NCI-H446 (cell line): ENCODE measurements around the gene PIMREG.

Experiments used
- DNase-seq, 2 experiments: peaks; one replicate each; lab custom pipeline; 2025; lab: John Stamatoyannopoulos, UW

PIMREG gene

DNA sequence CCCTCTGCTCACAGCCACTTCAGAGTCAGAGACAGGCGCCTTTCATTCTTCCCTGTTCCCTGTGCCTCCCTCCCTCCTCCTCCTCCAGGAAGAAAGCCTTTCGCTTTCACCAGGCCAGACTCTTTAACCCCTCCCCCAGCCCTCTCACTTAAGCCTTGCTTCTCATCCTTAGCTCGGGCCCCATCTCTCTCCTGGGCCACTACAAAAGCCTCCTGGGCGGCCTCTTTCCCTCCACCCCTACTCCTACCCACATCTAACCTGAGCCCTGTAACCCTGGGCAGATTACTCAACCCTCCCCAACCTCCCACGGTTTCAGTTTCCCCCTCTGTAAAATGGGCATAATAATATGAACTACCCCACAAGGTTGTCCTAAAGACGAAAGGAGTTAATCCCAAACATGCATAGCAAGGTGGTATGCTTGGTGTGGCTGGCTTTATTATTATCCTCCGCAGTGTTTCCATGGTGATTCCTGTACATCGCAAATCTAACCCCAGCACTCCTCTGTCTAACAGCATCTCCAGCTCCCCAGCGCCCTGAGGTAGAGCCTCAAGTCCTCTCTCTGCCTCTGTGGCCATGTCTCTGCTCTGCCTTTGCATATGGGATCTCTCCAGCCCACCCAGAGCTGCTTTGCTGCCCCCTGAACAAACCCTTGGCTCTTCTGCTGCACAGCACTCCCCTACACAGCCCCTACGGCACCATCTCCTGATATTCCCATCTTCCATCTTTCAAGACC is 17.7 kb downstream of the PIMREG start:
- no peak for DNase-seq

DNA sequence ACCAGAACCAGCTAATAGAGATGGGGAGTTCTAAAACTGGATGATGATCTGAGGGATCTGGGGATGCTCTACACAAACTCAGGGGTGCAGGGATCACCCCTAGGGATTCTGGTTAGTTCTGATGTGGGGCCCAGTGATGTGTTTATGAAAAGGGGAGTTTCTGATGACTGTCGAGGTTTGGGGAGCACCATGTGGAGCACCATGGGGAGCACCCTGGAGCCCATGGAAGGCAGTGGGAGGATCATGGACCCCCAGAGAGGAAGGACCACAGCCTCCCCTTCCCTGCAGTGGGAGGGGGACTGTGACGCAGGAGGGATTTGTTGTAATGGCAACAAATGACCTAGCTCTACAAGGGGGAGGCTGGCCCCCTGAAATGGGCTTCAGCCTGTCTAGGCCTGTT is 18.4 kb downstream of the PIMREG start:
- DNase-seq, result no peak

DNA sequence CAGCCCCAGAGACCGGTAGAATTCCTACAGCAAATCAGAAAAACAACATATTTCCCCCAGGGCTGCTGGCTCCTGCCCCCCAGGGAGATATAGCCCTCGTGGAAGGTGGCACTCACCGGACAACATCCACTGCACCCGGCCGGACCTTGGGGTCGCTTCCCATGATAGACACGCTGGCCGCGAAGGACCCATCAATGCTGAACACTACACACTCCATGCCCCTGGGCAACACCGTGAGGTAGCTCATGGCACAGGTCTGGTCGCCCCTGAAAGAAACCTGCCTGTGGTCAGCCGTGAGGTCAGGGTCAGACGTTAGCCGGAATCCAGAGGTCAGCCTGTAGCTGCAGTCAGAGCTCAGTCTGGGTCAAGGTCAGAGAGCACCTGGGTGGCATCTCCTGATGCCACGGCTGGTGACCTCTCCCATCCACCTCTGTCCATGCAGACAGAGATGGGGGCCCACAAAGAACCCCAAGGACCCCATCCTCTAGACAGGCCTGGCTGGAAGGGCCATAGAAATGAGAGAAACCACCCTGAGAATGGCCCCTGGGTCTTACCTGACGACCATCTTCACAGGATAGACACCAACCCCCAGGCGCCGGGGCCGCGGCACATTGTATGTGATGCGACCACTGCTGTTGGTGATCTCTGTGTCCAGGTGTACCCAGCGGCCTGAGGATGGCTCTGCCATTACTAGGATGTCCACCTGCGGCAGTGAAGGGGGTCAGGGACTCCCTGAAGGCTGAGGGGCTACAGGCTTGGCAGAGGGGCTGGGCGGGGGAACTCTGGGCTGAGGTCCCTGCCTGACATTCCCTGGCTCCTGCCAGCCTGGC is 19.6 kb downstream of the PIMREG start:
- no peak for DNase-seq

DNA sequence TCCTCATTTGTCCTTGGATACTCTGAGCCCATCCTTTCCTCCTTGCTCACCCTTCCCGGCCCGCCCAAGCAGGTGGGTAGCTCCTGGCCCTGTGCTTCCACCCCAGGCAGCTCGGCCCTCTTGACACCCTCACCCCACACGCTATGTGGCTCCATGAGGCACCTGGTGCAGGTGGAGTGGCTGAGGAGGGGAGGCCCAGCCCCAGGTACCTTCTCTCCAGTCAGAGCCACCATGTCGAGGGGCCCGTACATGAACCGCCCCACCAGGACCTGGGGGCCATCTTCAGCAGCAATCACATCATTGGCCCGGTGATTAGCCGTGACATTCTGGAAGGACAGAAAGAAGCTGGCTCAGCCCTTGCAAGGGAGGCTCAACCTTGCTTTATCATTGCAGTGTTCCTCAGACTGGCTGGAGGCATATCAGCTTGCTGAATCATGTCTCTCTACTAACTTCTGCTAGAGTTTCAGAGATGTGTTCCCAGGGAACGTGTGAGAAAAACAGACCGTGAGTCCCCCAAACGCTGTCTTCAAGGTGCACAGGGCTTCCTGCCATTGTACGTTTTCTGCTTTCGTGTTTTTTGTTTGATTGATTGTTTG is 20.3 kb downstream of the PIMREG start:
- DNase-seq, result no peak

- DNase-seq, result no peak
These were observed 21.1 kb downstream of the PIMREG start for GRCh38 chr17:6465206-6466003.

DNA sequence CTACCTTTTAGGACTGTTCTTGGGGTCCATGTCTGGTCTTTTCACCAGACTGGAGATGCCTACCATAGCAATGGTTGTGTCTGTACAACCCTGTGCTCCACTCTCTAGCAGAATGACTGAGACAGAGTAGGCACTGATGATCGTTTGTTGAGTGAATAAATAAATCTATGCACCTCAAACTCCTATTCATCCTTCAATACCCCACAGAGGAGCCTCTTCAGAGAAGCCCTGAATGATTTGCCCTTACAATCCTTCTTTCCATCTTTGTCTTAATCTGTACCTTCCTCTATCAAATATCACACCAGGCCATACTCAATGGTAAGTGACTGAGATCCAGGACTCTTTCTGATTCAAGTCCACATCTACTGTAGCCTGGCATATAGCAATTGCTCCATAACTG is 23.3 kb downstream of the PIMREG start:
- DNase-seq, result no peak

DNA sequence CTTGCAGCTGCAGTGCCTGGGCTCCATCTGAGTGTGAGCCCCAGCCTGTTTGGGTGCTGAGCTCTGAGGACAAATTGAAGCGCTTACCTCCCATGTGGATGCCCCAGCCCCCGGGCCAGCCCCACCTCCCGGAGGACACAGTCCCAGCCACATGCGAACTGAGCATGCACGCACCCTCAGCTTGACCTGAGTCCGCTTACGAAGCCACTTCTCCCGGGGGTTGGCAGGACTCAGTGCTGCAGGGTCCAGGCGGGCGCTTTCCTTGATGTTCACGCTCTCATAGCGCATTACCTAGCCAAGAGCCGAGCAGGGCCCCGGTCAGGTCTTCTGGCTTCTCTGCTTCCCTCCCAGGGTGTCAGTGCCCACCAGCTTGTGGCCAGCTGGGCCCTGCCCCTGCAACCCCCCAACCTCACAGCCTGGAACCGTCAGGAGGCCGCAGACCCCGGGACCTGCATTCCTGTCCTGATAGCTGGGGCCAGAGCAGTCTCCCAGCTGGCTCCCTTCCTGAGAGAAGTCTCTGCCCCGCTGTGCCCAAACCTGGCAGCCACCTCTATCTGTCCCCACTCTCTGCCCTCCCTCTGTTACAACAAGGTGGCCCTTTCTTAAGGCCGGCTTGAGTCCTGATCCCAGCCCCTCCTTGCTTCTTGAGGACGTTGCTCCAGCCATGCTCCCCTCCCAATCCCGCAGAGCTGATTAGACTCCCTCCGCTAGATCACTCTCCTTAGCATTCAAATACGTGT is 24.0 kb downstream of the PIMREG start:
- no peak for DNase-seq

DNA sequence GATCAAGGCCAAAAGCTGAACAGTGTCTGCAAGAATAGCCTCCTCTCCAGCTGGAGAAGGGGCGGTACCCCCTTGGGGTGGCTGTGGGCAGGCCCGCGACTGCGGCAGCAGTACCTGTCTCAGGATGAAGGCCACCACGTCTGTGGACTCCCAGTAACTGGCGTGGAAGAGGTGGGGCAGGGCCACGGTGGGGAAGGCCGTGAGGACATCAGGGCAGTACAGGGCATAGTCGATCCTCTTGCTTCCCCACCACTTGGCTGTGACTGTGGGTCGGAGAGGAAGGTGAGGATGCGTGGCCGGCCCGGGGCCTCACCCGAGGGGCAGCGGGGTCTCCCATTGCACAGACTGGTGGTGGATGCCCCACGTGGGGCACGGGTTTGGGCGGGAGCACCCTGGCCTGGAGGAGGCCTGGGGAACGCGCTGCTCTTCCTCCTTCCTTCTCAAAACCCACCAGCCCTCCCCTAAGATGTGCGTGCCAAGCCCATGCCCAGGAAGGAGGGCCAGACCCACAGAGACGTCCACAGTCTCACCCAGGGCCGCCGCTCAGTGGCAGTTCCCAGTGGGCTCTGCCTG is 26.0 kb downstream of the PIMREG start:
- DNase-seq, result no peak

DNA sequence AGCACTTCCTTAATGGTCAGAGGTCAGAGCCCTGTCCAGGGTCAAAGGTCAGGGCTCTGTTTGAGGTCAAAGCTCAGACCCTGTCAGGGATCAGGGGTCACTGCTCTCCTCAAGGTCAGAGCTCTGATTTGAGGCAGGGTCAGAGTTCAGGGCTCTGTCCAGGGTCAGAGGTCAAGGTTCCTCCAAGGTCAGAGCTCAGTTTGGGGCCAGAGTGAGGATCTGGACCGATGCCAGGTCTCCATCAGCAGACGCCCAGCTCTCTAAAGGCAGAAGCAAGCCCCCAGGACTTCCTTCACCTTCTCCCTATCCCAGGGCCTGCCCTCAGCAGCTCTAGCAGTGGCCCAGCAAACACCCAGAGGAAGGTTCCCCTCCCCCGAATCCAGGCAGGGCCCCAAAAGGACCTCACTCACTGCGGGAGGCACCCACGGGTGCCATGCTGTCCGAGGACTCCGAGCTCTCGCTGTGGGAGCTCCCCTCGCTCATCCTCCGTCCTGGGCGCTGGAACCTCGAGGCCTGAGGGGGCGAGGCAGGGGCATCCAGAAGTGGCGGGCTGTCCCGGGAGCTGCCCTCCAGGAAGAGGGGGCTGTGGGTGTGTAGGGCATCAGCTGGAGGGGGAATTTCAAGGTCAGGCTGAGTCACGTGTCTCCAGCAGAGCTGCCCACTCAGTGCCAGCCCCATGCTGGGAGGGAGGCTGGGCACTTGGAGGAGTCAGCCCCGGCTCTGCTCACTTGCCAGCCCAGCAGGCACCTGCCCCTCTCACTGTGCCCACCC is 26.7 kb downstream of the PIMREG start:
- DNase-seq, result no peak

DNA sequence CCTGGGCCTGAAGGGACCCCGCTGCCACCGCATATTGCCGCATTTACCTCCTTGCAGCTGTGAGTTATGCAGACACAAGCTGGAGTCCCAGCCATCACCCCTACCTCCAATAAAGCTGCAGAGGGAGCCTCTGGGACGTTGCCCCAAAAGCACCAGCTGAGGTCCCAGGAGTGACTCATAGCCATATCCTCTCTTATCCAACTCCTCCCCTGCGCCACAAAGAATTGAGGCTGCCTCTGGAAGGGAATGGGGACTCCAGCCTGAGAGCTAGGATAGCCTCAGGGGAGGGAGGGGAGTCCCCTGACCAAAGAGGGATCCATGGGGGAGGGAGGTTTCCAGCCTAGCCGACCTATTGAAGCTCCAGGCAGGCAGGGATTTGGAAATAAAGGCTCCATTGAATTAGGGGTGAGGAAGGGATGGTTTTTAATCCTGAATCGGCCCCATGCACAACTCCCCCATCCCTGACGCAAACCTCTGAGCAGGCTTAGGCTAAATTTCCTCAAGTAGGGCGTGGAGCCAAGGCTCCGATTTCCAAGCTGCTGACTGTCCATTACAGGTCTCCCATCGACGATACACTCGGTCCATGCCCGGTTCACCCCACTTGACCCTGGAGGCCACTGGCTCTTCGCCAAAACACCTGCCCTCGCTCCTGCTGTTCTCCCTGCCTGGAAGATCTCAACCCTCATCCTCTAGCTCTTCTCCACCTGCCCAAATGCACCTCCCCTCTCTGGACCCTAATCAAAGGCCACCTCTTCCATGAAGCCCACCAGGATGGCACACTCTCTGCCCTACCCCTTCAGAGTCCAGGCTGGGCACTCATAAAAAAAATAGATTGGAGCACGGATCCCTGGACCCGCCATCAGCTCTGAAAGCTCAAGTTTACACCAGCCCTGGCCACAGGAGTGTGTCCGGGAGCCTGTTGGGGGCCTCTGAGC is 27.5 kb downstream of the PIMREG start:
- DNase-seq, result no peak

- no peak for DNase-seq
These were observed 28.3 kb downstream of the PIMREG start for GRCh38 chr17:6472517-6472916.

DNA sequence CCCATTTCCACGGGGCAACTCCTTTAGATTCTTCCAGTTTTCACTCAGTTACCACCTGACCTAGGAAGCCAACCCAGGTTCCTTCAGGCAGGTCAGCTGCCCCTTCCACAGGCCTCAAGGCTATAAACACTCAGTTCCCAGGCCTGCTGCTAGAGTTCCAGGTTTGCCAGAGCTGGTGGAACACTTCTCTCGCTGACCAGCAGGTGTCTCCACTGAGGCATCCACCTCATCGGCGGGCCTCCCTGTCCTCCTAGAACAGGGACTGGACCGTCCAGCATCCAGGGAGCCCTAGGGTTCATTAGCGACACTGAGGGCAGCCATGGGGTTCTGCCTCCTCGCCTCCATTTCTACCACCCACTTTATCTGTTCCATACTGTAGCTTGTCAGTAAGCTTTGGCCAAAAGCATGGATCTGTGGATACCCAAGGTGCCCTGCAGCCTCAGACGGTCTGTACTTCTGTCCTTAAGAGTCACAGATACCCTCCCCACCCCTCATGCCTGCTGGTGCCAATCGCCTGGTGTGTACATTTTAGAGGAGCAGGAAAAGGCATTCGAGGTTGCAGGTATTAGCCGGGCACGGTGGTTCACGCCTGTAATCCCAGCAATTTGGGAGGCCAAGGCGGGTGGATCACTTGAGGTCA is 29.0 kb downstream of the PIMREG start:
- DNase-seq, result peak in 1 of 2 experiments; percentile 74

GRCh38 chr17:6474376-6474775 is 30.1 kb downstream of the PIMREG start:
- no peak for DNase-seq

- DNase-seq, result no peak
These were observed 30.7 kb downstream of the PIMREG start for GRCh38 chr17:6474906-6475305.

DNA sequence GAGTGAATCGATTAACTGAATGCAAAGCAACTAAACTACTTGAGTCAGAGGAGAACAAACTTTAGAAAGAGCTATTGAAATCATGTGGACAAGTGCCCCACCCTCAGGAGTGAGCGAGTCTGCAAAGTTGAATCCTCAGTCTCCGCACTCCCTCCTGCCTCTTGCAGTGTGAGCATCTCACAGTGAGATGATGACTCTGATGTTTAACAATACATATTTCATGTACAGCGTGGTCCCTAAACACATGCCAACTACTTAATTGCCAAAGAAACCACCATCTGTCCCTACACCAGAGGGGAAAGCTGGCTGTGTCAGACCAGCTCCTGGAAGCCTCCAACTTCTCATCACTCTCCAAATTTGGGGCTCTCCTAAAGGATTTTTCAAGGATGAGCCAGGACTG is 31.2 kb downstream of the PIMREG start:
- DNase-seq, result peak; percentile 62 to 82

- DNase-seq, result no peak
These were observed 32.0 kb downstream of the PIMREG start for GRCh38 chr17:6476076-6476809.

GRCh38 chr17:6476810-6477179 is 32.5 kb downstream of the PIMREG start:
- no peak for DNase-seq

- DNase-seq, result no peak
These were observed 33.7 kb downstream of the PIMREG start for GRCh38 chr17:6477831-6478383.
